AG20443 (cell line): Measurements from ENCODE around the gene TMEM170B.
"Not testable (repeated sequence)": the region's sequence is repeated elsewhere in the genome, so short reads cannot be mapped to it uniquely, and the experiment has no call there.

Source experiments
- DNase-seq: peaks from one replicate; pipeline ENCODE4 v3.0.0; 2012; ENCODE audit warnings: low spot score, mixed read lengths

Gene TMEM170B

DNA sequence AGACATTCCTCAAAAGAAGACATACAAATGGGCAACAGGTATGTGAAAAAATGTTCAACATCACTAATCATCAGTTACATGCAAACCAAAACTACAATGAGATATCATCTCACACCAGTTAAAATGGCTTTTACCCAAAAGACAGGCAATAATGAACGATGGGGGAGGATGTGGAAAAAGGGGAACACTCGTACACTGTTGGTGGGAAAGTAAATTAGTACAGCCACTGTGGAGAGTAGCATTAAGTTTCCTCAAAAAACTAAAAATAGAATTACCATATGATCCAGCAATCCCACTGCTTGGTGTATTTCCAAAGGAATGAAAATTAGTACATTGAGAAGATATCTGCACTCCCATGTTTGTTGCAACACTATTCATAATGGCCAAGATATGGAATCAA is 8.6 kb upstream of the TMEM170B start:
- DNase-seq, result no peak

DNA sequence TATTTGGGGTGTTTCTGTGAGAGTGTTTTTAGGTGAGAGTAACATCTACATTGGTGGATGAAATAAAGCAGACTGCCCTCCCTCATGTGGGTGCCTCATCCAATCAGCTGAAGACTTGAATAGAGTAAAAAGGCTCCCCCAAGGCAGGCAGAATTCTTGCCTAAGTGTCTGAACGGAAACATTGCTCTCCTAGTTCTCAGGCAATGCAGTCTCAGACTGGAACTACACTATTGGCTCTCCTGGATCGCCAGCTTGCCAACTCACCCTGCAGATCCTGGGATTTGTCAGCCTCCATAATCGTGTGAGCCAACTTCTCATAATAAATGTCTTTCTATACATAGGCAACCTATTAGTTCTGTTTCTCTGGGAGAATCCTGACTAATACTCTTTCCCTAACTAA is 5.5 kb upstream of the TMEM170B start:
- no peak for DNase-seq

DNA sequence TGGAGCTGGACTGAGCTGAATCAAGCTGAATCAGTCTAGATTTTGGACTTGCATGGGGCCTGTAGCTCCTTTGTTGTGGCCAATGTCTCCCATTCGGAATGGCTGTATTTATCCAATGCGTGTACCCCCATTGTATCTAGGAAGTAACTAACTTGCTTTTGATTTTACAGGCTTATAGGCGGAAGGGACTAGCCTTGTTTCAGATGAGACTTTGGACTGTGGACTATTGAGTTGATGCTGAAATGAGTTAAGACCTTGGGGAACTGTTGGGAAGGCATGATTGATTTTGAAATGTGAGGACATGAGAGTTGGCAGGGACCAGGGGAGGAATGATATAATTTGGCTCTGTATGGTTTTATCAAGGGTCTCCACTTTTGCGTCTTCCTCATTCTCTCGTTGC is 3.0 kb upstream of the TMEM170B start:
- DNase-seq, result no peak

DNA sequence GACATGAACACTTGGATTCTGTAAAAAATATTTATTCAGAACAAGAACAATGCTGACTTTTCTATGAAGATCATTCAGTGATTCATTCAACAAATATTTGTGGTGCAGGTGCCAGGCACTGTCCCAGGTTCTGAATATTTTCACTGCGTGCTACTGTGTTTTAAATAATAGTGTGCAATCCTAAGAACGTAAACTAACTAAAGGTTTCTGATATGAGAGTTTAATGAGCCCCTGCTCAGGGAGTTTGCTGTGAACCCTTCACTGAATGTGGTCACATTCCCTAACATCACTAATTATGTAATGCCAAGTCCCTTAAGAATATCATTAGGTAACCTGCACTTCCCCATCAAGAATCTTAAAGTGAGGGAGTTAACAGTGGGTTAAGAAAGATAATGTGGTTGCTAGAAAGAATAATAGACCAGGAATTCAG is 1.7 kb upstream of the TMEM170B start:
- peak; percentile 20 for DNase-seq

DNA sequence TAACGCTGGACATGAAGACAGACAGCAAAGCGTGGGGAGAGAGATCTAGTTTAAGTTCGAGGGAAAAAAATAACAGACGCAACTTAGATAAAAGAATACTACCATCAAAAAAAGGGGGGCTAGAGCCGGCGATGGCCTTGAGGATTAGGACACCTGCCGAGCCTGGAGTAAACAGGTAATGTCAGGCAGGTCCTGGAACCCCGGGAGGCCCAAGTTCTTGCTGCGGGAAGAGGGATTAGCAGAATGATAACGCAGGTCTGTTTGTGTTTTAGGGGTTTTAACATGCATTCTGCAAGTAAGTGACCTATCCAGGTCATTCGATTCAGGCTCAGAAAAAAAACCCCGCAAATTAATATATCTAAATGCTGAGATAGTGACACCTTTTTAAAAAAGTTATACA is 754 bp upstream of the TMEM170B start:
- DNase-seq, result no peak

DNA sequence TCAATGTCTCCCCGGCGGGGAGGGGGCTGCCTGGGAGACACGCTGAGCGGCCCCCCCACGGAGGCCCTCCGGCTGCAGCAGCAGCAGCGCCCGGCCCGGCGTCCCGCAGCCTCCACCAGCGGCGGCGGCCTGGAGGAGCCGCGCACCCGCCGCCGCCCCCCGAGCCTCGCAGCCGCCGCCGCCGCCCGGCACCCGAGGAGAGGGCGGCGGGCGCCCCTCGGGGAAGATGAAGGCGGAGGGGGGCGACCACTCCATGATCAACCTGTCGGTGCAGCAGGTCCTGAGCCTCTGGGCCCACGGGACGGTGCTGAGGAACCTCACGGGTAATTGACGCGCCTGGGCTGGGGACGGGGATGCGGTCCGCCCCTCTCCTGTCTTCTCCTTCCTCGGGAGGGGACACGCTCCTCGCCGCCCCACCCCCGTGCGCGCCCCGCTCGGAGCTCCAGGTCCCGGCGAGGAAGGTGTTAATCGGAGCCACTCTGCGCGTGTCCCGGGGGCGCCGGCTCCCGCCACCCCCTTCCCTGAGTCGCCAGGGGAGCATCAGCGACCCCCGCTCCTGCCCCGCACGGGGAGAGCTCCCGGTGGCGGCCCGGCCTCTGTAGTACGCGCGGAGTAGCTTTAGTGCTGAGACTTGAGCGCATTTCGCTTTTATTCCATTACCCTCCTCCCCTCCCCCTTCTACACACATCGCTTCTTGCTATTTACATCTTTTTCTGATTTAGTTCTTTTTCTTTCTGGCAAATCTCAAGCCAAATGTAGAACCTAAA is 686 bp downstream of the TMEM170B start:
- DNase-seq, result peak; percentile 48

DNA sequence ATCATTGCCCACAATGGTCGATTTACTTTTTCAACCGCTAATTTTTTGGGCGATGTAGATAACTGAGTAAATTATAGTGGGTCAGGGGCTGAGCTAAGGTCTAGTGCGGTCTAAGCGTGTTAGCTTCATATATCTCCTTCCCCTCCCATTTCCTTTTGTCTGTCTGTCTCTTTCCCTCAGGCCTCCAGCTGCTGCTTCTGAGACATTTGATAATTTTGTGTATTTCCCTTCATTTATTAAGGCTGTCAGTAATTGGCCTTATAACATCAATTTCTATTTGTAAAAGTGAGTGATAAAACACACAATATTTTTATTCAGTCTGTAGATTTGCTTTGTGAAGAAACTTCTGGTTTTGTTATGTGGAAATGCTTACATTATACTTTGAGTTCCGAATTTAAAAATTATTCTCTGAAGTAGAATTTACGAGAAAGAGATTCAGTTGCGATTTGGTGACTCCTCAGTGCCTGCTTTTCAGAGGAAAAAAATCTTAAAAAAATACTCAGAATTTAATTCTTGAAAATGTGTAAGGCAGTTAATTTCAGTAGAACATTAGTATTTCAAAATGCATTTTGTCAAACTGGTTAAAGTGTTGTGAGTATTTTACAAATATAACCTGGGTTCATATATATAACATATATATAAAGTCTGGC is 1.4 kb downstream of the TMEM170B start:
- no peak for DNase-seq

DNA sequence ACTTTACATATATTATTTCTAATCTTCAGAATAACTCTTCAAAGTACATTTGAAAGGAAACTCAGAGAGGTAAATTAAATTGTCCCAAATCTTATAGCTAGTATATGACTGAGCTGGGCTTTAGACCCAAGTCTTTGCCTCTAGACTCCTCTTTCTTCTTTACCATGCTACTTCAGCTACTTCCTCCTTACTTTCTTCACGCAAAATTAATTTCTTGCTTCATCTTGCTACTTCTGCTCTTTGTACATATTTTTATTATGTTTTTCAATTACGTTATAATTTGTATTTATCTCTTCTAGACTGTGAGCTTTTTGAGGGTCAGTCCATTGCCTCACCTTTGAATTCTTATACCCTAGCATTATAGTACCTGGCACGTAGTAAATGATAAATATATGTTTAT is 5.3 kb downstream of the TMEM170B start:
- no peak for DNase-seq

DNA sequence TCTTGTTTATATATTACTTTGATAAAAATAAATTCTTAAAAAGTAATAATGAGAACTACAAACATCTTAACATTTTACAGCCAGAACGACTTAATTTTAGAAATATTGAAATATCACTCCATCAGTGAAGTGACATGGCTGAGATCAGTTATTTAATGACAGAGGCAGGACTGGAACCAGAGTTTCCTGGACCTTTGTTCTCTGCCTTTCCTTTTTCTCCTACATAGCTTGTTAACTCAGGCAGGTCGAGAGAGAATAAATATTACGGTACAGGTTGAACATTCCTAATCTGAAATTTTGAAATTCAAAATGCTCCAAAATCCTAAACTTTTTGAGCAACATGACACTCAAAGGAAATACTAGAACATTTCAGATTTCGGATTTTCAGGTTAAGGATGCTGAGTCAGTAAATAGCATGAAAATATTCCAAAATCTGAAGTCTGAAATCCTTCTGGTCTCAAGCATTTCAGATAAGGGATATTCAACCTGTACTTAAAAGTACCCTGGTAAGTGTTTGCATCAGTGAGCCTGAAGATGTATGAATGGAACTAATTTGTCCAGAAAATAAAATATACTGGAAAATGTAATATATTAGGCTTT is 6.5 kb downstream of the TMEM170B start:
- no peak for DNase-seq

DNA sequence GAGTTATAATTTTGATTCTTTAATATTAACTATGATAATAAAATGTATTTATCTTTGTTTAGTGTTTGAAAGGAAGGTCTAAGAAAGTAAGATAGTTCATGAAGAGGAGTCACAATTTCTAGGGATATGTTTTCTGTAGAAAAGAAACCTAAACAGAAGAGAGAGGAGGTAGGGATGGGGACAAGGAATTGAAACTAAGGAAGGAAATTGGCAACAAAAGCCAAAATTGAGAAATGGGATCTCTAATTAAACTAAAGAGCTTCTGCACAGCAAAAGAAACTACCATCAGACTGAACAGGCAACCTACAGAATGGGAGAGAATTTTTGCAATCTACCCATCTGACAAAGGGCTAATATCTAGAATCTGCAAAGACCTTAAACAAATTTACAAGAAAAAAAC is 10.3 kb downstream of the TMEM170B start:
- DNase-seq, result not testable (repeated sequence)

DNA sequence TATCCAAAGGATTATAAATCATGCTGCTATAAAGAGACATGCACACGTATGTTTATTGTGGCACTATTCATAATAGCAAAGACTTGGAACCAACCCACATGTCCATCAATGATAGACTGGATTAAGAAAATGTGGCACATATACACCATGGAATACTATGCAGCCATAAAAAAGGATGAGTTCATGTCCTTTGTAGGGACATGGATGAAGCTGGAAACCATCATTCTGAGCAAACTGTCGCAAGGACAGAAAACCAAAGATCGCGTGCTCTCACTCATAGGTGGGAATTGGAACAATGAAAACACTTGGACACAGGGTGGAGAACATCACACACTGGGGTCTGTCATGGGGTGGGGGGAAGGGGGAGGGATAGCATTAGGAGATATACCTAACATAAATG is 11.0 kb downstream of the TMEM170B start:
- not testable (repeated sequence) for DNase-seq

DNA sequence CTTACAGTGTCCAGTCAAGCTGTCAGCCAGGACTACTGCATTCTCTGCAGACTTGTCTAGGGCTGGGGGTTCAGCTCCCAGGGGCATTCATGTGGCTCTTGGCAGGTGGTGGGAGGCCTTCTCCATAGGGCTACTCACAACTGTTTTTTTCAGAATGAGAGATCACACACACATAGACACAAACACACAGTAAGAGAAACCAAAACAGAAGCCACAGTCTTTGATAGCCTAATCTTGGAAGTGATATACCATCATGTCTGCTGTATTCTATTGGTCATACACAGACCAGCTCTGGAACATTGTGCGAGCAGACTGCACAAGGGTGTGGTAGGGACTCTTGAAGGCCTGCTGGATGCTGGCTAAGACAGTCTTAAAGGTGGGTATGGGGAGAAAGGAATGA is 13.5 kb downstream of the TMEM170B start:
- no peak for DNase-seq

DNA sequence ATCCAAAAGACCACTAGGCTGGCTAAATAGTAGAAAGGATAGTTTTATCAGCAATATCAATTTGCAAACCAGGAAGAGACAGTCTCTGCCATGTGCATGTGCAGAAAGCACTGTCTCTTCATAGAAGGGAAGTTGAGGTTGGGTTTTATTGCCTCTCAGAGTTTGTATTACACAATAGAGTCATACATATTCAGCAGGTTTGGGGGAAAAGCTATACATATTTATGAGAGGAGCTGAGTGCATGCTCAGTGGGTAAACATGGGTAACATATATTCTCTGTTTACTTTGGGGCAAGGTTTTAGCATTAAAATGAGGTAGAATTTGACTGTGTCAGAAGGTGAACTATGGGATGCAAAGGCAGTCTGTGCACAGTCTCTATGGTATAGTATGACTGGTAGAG is 14.9 kb downstream of the TMEM170B start:
- DNase-seq, result no peak

DNA sequence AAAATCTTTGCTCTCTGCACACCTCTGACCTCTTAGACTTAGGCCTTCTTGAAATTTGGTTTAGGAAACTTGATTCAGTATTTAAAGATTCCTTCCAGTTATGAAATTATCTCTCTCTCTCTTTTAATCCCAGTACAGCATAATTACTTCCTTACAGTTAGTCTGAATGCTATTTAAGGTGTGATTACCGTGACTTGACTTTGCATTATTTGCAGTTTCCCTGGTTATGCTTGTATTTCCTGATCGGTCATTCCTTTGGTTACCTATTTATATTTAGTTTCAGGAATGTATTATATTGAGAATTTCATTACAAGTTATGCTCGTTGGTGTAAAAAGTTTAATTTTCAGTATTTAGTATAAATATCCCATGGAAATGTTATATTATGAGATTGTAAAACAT is 16.3 kb downstream of the TMEM170B start:
- DNase-seq, result no peak

DNA sequence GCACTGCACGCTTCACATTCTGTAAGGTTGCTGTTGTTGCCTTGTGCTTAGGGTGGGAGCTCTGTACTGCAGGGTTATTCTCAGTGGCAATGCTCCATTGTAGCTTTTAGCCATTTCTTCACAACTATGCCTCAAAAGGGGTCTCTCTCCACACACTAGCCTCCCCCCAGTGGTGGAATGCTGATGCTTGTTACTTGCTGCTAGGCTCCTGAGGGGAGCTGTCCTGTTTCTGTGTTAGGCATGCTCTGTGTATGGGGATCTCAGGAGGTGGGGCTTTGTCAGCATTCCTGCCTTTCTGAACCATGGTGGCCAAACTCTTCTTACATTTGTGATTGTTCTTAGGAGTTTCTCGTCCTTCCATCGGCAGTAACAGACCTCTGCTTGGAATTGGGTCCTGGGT is 18.8 kb downstream of the TMEM170B start:
- no peak for DNase-seq

DNA sequence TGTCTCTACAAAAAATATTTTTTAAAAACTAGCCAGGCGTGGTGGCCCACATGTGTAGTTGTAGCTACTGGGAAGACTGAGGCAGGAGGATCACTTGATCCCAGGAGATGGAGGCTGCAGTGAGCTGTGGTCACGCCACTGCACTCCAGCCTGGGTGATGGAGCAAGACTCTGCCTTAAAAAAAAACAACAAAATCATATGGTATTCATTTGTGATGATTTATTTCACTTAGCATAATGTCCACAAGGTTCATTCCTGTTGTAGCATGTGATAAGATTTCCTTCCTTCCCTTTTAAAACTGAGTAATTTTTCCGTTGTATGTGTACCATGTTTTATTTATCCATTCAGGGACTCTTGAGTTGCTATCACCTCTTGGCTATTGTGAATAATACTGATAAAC is 26.2 kb downstream of the TMEM170B start:
- no peak for DNase-seq

DNA sequence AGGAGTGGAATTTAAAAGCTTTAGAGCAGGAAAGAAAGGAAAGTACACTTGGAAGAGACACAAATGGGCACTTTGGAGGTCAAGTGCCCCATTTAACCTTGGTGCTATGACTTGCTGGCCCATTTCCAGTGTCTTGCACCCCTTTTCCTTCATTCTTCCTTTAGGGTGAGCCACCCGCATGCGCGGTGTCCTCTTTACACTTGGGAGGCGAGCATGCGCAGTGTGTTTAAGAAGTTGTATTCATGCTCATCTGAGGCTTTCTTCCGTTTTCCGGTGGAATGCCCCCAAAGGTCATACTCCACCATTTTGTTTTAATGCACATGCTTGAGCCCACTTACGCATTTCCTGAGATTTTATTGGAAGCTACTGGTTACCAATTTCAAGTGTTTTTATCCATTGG is 29.1 kb downstream of the TMEM170B start:
- DNase-seq, result no peak

DNA sequence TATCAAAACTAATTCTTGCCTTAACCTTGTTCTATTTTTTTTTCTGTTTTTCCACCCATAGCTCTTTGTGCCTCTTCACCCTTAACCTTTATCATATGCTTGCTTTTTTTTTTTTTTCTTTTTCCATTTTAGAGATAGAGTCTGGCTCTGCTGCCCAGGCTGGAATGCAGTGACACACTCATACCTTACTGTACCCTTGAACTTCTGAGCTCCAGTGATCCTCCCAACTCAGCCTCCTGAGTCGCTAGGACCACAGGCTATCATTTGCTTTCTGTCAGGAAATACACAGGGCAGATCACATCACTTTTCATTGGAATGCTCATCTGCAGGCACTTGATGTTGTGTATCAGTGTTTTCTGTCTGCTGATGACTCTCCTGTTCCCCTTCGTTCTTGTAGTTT is 33.5 kb downstream of the TMEM170B start:
- no peak for DNase-seq

DNA sequence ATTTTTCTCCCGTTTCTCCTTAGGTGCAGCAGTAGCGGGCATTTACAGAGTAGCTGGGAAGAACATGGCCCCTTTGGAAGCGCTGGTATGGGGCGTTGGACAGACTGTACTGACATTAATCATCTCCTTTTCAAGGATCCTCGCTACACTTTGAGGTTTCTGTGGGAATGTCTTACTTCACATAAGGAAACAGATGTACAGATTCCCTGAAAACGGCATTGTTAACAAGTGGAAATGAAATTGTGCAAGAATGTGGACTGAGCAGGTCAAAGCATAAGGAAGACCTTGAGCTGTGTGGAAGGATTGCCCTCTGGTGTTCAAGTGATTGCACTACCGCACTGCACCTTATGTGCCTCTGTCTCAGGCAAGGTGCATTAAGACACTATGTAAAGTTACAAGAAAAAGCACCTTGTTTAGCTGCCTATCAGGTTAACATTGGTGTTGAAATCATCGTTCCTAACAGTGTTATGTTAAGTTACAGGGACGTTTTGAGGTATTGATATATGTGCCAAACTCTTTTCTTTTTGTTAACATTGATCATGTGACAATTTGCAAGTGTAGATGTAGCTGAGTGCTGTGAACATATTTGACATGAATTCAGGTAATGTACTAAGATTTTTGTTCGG is 38.0 kb downstream of the TMEM170B start:
- DNase-seq, result peak; percentile 79

DNA sequence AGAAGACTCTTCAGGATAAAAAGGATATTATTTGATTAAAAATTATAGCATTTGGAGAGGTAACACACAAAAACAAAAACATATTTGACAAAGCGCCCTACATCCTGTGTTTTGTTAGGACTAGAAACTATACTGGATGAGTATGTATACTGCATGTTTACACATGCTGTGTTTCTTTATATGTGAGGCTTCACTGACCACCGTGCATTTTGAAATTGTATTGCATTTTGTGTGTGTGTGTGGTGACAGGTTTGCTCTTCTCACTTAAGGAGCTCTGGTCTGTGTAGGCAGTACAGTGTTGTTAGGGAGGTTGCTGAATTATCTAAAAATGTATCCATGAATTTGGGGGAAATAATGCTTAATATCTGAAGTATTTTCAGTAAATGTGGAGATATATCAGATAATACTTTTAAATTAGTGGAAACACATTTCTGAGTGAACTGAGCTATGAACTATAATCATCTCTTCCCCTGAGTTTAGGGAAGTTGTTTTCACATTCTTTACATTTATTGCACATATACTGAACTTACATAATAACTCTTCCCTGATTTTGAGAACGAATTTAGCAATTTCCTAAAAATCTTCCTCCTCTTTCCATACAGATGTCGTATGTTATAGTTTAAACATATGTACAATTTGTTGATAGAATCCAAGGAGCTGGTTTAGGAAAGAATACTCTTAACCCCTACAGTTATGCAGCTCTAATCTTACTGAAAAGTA is 43.3 kb downstream of the TMEM170B start:
- DNase-seq, result no peak

DNA sequence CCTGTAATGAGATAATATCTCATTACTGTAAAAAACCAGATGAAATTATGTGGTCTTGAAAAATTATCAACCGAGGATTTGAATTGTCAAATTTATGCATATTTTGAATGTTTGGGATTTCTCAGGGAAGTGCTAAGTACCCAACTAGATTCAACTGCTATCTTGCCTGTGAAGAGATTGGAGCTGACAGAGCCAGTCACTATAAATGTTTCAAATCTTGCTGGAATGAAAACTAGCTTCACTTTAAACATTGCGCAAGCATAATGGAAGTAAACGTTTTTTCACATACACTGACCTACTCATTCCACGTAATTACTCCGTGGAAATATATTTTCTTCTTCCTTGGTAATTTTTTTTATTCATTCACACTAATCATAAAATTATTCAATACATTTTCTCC is 46.7 kb downstream of the TMEM170B start:
- DNase-seq, result no peak

DNA sequence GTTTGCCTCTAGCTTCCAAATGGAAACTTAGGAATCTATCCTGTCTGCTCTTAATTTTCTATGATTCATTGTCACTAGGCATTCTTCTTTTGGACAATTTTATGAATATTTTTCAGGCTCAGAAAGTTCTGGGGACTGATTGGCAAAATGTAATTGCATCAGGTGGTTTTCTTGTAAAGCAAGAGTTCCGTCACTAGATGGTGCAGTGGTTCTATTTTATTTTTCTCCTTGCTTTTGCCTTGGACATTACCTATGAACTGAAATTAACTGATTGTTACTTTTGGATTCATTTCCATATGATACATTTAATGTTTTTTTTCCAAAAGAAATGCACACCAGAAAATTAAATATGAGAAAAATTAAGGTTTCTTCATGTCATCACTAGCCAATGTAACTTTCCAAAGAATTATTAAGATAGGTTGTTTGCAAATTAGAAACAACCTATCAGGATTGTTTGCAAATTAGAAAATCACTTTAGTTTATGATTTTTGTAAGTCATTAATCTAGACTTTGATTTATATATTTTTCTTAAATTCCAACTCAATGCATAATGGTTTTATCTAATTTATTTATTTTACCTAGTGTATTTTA is 48.0 kb downstream of the TMEM170B start:
- DNase-seq, result peak; percentile 48
